EL (cell line): ENCODE measurements around the gene NR5A2.
"Not testable (repeated sequence)": the region's sequence is repeated elsewhere in the genome, so short reads cannot be mapped to it uniquely, and the experiment has no call there.

Source experiments
- DNase-seq: peaks from one replicate; pipeline ENCODE4 v3.0.0-alpha.2; 2016

The NR5A2 gene

GRCh38 chr1:200166411-200166810 is 138.9 kb downstream of the NR5A2 start:
- no peak for DNase-seq

DNA sequence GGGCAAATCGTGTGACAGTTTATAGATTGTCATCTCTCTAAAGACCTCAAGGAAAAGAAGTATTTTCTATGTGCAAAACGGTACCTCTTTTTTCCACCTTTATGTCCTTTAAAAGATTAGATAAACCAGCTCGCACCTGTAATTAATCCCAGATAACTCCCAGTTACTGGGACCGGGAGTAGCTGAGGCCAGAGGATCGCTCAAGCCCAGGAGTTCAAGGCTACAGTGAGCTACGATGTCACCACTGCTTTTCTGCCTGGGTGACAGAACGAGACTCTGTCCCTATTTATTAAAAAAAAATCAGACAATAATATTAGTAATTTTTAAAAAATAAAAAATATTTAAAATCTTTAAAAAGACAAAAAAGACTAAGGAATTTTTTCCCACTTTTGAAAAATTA is 141.4 kb downstream of the NR5A2 start:
- DNase-seq = no peak

GRCh38 chr1:200172311-200172710 is 144.8 kb downstream of the NR5A2 start:
- DNase-seq = peak; percentile 74

GRCh38 chr1:200173097-200173618 is 145.6 kb downstream of the NR5A2 start:
- no peak for DNase-seq

DNA sequence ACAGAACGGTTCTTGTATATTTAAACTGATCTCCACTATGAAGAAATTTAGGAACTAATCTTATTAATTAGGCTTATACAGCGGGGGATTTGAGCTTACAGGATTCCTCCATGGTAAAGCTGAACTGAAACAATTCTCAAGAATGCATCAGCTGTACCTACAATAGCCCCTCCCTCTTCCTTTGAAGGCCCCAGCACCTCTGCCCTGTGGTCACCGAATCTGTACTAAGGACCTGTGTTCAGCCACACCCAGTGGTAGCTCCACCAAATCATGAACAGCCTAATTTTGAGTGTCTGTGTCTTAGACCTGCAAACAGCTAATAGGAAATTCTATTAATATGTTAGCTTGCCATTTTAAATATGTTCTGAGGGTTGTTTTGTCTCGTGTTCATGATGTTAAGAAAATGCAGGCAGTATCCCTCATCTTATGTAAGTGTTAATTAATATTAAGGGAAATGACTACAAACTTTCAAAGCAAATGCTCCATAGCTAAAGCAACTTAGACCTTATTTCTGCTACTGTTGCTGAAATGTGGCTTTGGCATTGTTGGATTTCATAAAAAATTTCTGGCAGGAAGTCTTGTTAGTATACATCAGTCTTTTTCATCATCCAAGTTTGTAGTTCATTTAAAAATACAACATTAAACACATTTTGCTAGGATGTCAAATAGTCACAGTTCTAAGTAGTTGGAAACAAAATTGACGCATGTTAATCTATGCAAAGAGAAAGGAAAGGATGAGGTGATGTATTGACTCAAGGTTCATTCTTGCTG is 147.2 kb downstream of the NR5A2 start:
- no peak for DNase-seq

DNA sequence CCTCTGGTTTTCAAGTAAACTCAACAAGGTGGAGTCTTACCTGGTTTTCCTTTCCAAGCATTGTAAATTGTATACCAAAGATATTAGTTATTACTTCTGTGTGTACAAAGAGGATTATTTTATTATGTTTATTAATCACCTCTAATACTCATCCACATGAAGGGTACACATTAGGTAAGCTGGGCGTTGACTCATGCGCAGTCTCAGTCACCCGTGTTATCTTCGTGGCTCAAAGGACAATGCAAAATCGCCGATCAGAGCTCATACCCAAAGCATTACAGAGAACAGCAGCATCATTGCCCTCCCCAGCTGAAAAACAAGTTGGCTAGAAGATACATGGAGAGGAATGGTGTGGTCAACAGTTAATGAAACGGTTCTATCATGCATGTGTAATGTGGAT is 148.7 kb downstream of the NR5A2 start:
- DNase-seq = no peak

- DNase-seq = no peak
These were observed 149.3 kb downstream of the NR5A2 start for GRCh38 chr1:200176798-200177197.

- no peak for DNase-seq
These were observed 150.8 kb downstream of the NR5A2 start for GRCh38 chr1:200178340-200178739.

DNA sequence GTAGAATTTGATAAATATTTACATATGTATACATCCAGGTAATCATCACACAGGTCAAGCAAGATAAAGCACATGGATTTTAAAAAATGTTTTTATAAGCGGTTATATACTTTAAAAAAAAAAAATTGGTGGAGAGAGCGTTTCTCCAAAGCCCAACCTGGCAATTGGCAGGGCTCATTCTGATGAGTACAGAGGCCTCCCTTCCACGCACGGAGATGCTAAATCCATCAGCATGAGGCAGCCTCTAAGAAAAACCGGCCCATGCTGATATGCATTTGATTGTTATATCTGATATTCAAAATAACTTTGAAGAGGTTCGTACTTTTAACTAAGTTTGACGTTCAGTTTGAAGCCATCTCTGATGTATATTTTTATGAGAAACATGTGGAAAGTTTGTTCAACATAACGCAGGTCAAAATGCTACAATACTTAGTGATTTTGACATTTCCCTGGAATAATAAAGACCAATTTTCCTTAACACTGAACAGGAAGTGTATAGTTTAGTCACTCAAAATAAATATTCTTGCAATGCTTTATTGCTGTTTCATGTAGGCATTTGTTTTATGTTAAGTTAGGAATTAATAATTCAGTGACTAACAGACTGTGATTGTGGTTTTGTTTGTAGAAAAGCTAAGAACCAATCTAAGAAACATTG is 151.7 kb downstream of the NR5A2 start:
- DNase-seq = peak; percentile 48

GRCh38 chr1:200179781-200180160 is 152.3 kb downstream of the NR5A2 start:
- DNase-seq = no peak

GRCh38 chr1:200180821-200181220 is 153.3 kb downstream of the NR5A2 start:
- peak; percentile 77 for DNase-seq

GRCh38 chr1:200181861-200182260 is 154.4 kb downstream of the NR5A2 start:
- DNase-seq = no peak

- DNase-seq = no peak
These were observed 155.2 kb downstream of the NR5A2 start for GRCh38 chr1:200182701-200183100.

GRCh38 chr1:200183637-200184036 is 156.1 kb downstream of the NR5A2 start:
- DNase-seq = no peak

DNA sequence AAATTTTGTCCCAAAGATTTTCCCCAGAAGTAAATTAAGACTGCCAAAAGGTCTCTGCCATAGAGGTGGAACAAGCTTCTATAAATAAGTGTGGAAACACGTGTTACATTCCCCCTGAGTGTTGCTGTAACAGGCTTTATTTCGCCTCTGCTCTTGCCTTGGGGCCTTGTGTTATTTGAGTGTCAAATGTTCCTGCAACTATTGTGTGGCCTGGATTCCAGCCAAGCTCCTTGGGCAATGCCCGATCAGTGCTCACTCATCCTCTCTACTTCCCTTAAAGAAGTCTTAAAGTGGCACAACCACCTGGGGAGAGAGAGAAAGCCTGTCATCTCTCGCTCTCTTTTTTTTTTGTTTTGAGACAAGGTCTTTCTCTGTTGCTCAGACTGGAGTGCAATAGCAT is 156.7 kb downstream of the NR5A2 start:
- peak; percentile 74 for DNase-seq

DNA sequence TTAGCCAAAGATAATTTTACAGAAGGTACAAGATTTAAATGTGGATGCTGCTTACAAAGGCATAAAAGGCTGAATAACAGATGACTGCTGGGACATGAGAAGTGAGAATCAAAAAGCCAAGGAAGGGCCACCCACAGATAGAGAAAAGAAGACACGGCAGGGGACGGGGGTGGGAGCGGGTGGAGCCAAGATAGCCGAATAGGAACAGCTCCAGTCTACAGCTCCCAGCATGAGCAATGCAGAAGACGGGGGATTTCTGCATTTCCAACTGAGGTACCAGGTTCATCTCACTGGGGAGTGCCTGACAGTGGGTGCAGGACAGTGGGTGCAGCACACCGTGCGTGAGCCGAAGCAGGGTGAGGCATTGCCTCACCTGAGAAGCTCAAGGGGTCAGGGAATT is 157.7 kb downstream of the NR5A2 start:
- DNase-seq = not testable (repeated sequence)

DNA sequence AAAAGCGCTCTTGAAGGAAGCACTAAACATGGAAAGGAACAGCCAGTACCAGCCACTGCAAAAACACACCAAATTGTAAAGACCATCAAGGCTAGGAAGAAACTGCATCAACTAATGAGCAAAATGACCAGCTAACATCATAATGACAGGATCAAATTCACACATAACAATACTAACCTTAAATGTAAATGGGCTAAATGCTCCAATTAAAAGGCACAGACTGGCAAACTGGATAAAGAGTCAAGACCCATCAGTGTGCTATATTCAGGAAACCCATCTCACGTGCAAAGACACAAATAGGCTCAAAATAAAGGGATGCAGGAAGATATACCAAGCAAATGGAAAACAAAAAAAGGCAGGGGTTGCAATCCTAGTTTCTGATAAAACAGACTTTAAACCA is 159.8 kb downstream of the NR5A2 start:
- not testable (repeated sequence) for DNase-seq

DNA sequence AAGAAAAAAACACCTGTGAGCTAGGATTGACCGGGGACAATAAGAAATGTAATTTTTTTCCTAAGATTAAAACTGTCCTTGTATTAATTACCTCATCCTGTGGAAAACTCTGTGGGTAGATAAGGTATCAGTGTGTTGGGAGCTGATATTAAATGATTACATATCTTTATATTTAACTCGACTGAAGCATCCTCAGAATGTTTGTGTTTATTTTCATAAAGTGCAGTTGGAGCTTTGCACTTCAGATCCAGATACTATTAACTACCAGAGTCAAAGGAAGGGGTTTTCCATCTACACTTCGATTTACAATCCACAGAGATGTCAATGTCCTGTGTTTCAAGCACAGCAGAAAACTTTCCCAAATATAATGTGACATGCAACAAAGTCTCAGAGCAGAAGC is 164.5 kb downstream of the NR5A2 start:
- no peak for DNase-seq

DNA sequence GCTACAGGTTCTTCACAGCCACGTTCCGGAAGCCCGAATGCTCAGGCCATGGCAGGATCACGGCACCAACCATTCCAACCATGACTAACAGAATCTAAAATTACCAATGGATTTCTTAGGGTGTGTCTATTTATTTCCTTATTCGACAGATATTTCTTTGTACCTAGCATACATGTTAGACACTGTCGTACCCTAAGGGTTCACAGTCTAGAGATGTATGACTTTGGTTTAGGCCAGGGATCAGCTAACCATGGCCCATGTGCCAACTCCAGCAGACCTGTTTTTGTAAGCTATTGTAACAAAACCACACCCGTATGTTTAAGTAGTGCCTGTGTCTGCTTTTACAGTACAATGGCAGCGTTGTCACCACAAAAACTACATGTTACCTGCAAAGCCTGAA is 167.0 kb downstream of the NR5A2 start:
- no peak for DNase-seq

GRCh38 chr1:200198236-200198635 is 170.7 kb downstream of the NR5A2 start:
- no peak for DNase-seq

DNA sequence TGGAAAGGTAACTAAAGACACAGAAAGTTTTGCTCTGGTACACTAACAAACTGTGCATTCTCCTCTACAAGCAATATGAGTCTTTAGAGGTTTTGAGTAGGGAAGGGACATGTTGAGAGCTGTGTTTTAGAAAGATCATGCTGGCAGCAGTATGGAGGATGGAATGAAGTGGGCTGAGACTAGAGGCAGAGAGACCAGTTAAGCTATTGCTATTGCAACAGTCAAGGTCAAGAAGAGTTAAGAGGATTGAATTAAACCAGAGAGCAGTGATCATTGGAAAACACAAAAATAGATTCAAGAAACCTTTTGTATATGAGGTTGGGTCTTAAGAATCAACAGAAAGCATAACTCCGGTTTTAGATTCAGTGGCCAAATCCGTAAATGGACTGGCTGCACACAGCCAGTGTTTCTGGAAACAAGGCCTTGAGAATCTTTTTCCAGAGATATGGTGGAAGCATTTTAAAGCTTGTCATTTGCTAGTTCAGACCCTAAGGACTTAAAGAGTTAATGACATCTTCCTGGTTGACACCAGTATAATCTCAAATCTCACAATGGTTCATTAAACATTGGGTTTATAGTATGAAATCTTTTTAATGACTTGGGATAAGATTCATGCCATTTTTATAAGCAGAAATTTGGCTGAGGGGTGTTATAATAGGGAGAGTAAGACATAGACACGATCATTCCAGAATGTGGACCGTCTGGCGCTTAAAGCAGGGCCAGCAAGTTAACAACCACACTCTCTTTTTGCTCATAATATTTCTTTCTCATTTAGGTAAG is 177.9 kb downstream of the NR5A2 start:
- DNase-seq = no peak

GRCh38 chr1:200206340-200206739 is 178.8 kb downstream of the NR5A2 start:
- peak; percentile 77 for DNase-seq

DNA sequence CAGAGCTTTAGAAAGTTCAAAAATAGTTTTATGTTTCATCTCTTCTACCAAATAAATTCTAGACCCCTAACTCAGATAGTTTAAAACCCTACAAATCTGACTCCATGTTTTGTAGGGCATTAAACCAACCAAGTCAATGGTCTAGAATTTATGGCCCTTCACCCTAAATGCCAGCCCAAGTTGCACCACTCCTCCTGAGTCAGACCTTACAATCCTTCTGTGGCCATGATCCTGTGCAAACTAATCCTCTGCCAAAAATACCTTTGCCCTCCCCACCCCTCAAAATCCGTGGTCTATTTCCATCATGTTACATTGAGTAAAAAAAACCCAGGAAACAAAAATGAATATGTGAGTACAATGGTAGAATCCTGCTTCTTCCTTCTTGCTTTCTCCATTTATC is 179.3 kb downstream of the NR5A2 start:
- peak; percentile 33 for DNase-seq

DNA sequence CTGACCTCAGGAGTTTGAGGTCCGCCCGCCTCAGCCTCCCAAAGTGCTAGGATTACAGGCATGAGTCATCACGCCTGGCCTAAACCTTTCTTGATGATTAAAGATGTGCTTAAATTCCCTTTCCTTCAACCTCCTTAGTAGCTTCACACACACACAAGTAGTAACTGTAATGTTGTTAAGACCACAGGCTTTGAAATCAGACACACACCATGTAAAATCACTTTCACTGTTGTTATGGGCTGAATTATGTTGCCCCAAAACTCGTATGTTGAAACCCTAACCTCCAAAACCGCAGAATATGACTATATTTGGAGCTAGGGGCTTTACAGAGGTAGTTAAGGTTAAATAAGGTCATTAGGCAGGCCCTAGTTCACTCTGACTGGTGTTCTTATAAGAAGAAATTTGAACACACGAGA is 180.2 kb downstream of the NR5A2 start:
- DNase-seq = peak; percentile 27
